Urothelium cell line (cell line): ENCODE measurements around the gene GOLGA8B.
A peak's percentile ranks its signal among the peaks of the same experiment; 100 is the strongest.
"Not testable (repeated sequence)": the region's sequence is repeated elsewhere in the genome, so short reads cannot be mapped to it uniquely, and the experiment has no call there.

Experiments used
- DNase-seq: peaks from one replicate; pipeline ENCODE4 v3.0.0; 2011; ENCODE audit warnings: low spot score, mixed read lengths
- FAIRE-seq: peaks from 2 replicates; lab custom pipeline; 2011; peaks lifted over from hg19 to GRCh38; lab: Jason Lieb, UNC

GOLGA8B gene

DNA sequence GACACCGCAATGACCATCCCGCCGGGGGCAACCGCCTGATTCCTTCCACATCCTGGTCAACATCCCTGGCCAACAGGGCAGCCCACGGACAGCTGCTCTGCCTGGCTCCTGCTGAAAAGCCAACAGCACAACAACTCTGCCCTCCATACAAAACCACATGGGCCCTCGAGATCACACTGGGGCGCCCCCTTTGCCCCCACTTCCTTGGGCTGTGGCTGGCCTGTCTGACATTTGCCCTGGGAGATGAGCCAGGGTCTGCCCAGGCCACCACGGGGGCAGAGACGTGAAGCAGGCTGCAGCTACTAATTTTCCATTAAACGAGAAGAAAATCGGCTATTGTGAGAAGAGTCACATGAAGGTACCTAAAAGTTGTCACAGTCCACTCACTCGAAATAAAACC lies 16.3 kb downstream of the GOLGA8B start:
- FAIRE-seq, DNase-seq: not testable (repeated sequence)

- FAIRE-seq, DNase-seq: not testable (repeated sequence)
Observed at GRCh38 chr15:34564711-34565110, 18.7 kb downstream of the GOLGA8B start.

DNA sequence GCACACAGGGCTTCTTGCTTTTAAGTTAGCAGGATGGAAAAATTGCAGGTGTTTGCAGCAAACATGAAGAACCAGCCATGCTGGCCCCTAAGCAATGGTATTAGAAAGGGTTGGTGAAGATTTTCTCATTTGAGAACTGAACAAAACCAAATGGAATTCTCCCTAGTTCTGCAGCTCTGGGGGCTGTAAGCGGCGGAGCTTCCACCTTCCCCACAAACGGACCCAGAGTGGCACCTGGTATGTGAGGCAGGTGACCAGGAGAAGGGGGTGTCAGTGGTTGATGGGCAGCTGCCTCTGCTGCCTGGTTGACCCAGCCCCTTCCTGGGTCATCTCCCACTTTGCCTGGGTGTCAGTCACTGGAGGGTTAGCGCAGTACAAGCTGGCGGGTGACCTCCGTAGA lies 22.6 kb downstream of the GOLGA8B start:
- FAIRE-seq, DNase-seq: not testable (repeated sequence)

DNA sequence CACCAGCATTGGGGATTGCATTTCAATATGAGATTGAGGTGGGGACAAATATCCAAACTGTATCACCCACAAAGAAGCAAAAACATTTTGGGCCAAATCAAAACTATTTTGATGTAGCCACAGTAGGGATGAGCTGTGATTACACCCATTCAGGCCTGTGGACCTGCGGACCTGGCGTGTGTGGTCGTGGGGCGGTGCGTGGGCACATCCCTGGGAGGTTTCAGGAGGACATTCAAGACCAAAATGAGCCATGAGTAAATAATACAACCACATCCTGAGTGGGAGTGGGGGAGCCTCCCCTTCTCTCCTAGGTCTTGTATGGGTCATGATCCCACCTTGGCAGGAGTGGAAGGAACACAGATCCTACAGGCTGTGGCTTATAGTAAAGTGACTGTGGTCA lies 23.7 kb downstream of the GOLGA8B start:
- FAIRE-seq, DNase-seq: not testable (repeated sequence)

GRCh38 chr15:34555162-34555561 lies 28.3 kb downstream of the GOLGA8B start:
- DNase-seq, FAIRE-seq: not testable (repeated sequence)

GRCh38 chr15:34554716-34555115 lies 28.7 kb downstream of the GOLGA8B start:
- DNase-seq, FAIRE-seq: not testable (repeated sequence)

- FAIRE-seq: peak; percentile 96
- not testable (repeated sequence) for DNase-seq
Observed at GRCh38 chr15:34554126-34554525, 29.3 kb downstream of the GOLGA8B start.

DNA sequence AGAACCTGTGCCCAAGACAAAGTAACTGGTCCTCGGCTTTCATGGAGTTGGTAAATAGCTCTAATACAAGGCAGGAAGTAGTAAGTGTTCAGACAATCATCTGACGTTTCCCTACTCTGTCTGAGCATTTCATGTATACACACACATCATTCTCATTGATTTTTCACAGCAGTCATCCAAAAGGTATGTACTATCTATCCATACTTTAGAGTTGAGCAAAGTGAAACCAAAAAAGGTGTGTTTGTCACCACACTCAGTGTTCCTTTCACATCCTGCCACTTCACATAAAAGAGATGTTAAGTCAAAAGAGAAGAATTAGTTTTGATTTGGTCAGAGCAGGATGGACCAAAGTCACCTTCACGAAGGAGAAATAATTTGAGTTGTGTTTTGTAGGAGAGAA lies 33.3 kb downstream of the GOLGA8B start:
- DNase-seq, FAIRE-seq: not testable (repeated sequence)

DNA sequence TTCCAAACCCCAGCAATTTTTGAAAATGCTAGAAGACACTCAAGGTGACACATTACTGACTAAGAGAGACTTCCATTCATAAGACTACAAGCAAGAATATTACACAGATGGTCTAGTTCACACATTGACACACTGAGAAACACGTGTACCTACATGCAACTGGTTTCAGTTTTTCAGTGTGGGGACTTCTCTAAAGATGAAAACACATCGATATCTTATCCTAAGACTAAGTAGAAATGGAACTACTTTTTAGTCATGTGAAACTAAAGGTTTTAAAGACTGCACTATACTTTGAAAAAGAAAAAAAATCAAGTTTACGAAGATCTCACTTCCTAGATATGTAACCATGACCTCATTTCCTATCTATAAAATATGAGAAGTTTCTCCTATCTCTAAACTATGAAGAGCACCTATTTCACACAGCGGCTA lies 34.1 kb downstream of the GOLGA8B start:
- FAIRE-seq, DNase-seq: not testable (repeated sequence)

DNA sequence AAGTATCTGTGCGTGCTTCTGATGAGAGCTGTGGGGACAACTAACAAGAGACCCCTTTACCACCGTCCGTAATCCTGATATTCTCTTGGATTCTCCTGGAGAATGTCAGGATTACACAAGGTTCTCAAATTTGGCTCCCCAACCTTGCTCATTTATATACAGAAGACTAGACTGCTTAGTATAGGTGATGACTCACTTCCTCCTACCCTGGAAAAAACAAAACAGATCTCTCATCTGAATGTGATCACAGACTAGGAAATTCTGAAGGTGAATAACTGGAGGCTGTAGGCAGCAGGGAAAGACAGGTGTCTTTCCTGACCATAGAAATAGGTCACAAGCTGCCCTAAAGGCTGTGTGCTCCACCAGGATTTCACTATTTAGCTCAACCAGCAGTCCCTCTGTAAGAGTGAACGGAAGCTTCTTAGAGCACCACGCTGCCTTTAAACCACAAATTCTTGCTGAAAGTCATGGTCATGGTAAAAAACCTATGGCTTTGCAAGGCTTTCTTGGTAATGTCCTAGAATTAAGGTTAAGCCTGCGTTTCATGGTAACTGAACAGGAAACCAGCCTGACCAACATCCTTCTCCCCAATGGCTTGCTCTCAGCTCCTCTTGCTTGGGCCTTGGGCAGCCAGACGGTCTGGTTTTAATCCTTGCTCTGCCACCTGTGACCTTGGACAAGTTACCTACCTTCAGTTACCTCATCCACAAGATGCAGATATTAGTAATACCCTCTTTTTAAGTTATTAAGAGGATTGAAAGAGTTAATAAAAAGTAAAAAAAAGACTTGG lies 39.4 kb downstream of the GOLGA8B start:
- DNase-seq, FAIRE-seq: not testable (repeated sequence)

GRCh38 chr15:34535857-34536256 lies 47.6 kb downstream of the GOLGA8B start:
- not testable (repeated sequence) for DNase-seq
- FAIRE-seq: peak; percentile 9
